ENCODE results near the gene RANBP17. TPM values are rescaled to one million over a fixed set of nuclear protein-coding genes. Genes with fewer than 3 reads are reported as not detected.

Gene RANBP17
- total RNA-seq, 1 experiment from 2014 or later, result 14.5 TPM

GRCh38 chr5:171251519-171251918 is 389.7 kb downstream of the RANBP17 start:
- no peak for TF ChIP-seq CTCF (conservative IDR thresholded peaks at IDR 0.05)
- TF ChIP-seq EZH2 (IDR thresholded peaks at IDR 0.05; ENCODE audit: low read depth), result no peak
- DNase-seq, result no peak
- no peaks in the 10 kb centered on the region for H3K79me2 ChIP-seq (ENCODE audit: low read depth)
- POLR2A ChIA-PET (ENCODE audit: unreplicated experiment), result no interaction called here
- no peak overlapping the region for H2AFZ ChIP-seq
- no peaks in the 10 kb centered on the region for H3K4me1 ChIP-seq (replicated peaks; ENCODE audit: insufficient read depth)
- H3K36me3 ChIP-seq (ENCODE audit: low read depth), result no peaks in the 10 kb centered on the region
- H3K4me3 ChIP-seq, result no peak overlapping the region
- CTCF ChIA-PET, result no interaction called here
- intact Hi-C loops (cut with micrococcal nuclease; ENCODE audit: unreplicated experiment), result no loop called here
- no TSS peak for BruUV-seq (replicated peaks)
- no peaks in the 10 kb centered on the region for H3K27me3 ChIP-seq (ENCODE audit: insufficient read depth, low read depth)
- no peaks in the 10 kb centered on the region for H4K20me1 ChIP-seq (ENCODE audit: insufficient read depth)
- H3K9me3 ChIP-seq (ENCODE audit: insufficient read depth, low read depth), result no peaks in the 10 kb centered on the region
- H3F3A ChIP-seq (ENCODE audit: insufficient read depth, low read depth), result no peaks in the 10 kb centered on the region
- H3K9me2 ChIP-seq (ENCODE audit: insufficient read depth), result no peaks in the 10 kb centered on the region
- H3K4me2 ChIP-seq, result no peak overlapping the region
- H3K27ac ChIP-seq, result no peak overlapping the region

GRCh38 chr5:171252674-171253073 is 390.9 kb downstream of the RANBP17 start:
- CTCF ChIA-PET, result no interaction called here
- no peaks in the 10 kb centered on the region for H3K9me2 ChIP-seq (ENCODE audit: insufficient read depth)

GRCh38 chr5:171258737-171259415 is 397.1 kb downstream of the RANBP17 start:
- POLR2A ChIA-PET (ENCODE audit: unreplicated experiment), result no interaction called here
- no TSS peak for BruUV-seq (replicated peaks)

More at GRCh38 chr5:171252674-171253073, 390.9 kb downstream of the RANBP17 start:
- BruUV-seq (replicated peaks), result no TSS peak
- POLR2A ChIA-PET (ENCODE audit: unreplicated experiment), result no interaction called here
- no peak overlapping the region for H2AFZ ChIP-seq
- DNase-seq, result no peak
- H3K4me1 ChIP-seq (replicated peaks; ENCODE audit: insufficient read depth), result no peaks in the 10 kb centered on the region
- H3K9me3 ChIP-seq (ENCODE audit: insufficient read depth, low read depth), result no peaks in the 10 kb centered on the region
- H3K36me3 ChIP-seq (ENCODE audit: low read depth), result no peaks in the 10 kb centered on the region
- H3K79me2 ChIP-seq (ENCODE audit: low read depth), result no peaks in the 10 kb centered on the region
- H3K27me3 ChIP-seq (ENCODE audit: insufficient read depth, low read depth), result no peaks in the 10 kb centered on the region
- TF ChIP-seq CTCF (conservative IDR thresholded peaks at IDR 0.05) (no peak), EZH2 (IDR thresholded peaks at IDR 0.05; ENCODE audit: low read depth) (no peak)
- H4K20me1 ChIP-seq (ENCODE audit: insufficient read depth), result no peaks in the 10 kb centered on the region
- H3K4me2 ChIP-seq, result no peak overlapping the region
- no peak overlapping the region for H3K27ac ChIP-seq
- intact Hi-C loops (cut with micrococcal nuclease; ENCODE audit: unreplicated experiment), result no loop called here
- H3F3A ChIP-seq (ENCODE audit: insufficient read depth, low read depth), result no peaks in the 10 kb centered on the region
- no peak overlapping the region for H3K4me3 ChIP-seq

GRCh38 chr5:171261361-171261760 is 399.5 kb downstream of the RANBP17 start:
- Histone ChIP-seq H3K4me1 (replicated peaks; ENCODE audit: insufficient read depth) (no peaks in the 10 kb centered on the region), H4K20me1 (ENCODE audit: insufficient read depth) (no peaks in the 10 kb centered on the region), H3K4me2 (no peak overlapping the region), H3K9me2 (ENCODE audit: insufficient read depth) (no peaks in the 10 kb centered on the region), H2AFZ (no peak overlapping the region), H3K9me3 (ENCODE audit: insufficient read depth, low read depth) (no peaks in the 10 kb centered on the region), H3K27me3 (ENCODE audit: insufficient read depth, low read depth) (no peaks in the 10 kb centered on the region), H3K36me3 (ENCODE audit: low read depth) (no peaks in the 10 kb centered on the region), H3K27ac (no peak overlapping the region), H3K4me3 (no peak overlapping the region), H3F3A (ENCODE audit: insufficient read depth, low read depth) (no peaks in the 10 kb centered on the region), H3K79me2 (ENCODE audit: low read depth) (no peaks in the 10 kb centered on the region)
- ChIA-PET CTCF (no interaction called here), POLR2A (ENCODE audit: unreplicated experiment) (no interaction called here)
- no peak for DNase-seq
- TF ChIP-seq EZH2 (IDR thresholded peaks at IDR 0.05; ENCODE audit: low read depth) (no peak), CTCF (conservative IDR thresholded peaks at IDR 0.05) (no peak)
- BruUV-seq (replicated peaks), result no TSS peak
- intact Hi-C loops (cut with micrococcal nuclease; ENCODE audit: unreplicated experiment), result no loop called here

More at GRCh38 chr5:171258737-171259415, 397.1 kb downstream of the RANBP17 start:
- no peaks in the 10 kb centered on the region for H3K27me3 ChIP-seq (ENCODE audit: insufficient read depth, low read depth)
- CTCF ChIA-PET, result no interaction called here
- H3K4me1 ChIP-seq (replicated peaks; ENCODE audit: insufficient read depth), result no peaks in the 10 kb centered on the region
- no peaks in the 10 kb centered on the region for H3K79me2 ChIP-seq (ENCODE audit: low read depth)
- intact Hi-C loops (cut with micrococcal nuclease; ENCODE audit: unreplicated experiment), result no loop called here
- H2AFZ ChIP-seq, result no peak overlapping the region
- H3K36me3 ChIP-seq (ENCODE audit: low read depth), result no peaks in the 10 kb centered on the region
- H3K27ac ChIP-seq, result no peak overlapping the region
- H3K9me2 ChIP-seq (ENCODE audit: insufficient read depth), result no peaks in the 10 kb centered on the region
- H4K20me1 ChIP-seq (ENCODE audit: insufficient read depth), result no peaks in the 10 kb centered on the region
- no peak overlapping the region for H3K4me2 ChIP-seq
- no peak for DNase-seq
- no peak for TF ChIP-seq EZH2 (IDR thresholded peaks at IDR 0.05; ENCODE audit: low read depth)
- no peaks in the 10 kb centered on the region for H3K9me3 ChIP-seq (ENCODE audit: insufficient read depth, low read depth)
- H3K4me3 ChIP-seq, result no peak overlapping the region
- no peaks in the 10 kb centered on the region for H3F3A ChIP-seq (ENCODE audit: insufficient read depth, low read depth)

Measured in PC-9 (cell line).